H1 (cell line): ENCODE data around the gene HSF4.

Source experiments
- CBX5 ChIP-seq: fragments of 300-800, 300-1000 bp; sonication (generic); IDR thresholded peaks from 2 replicates; pipeline ENCODE4 v1.7.1; 2016; ENCODE audit warnings: antibody characterized with exemption, low read length, low read depth
- CHD2 ChIP-seq: IDR thresholded peaks from 2 replicates; pipeline ENCODE4 v1.6.1; 2012; ENCODE audit warnings: low read length, improper control_type of control experiment
- EZH2 ChIP-seq: fragments of 200-600 bp; sonication (generic); IDR thresholded peaks from 2 replicates; pipeline ENCODE4 v1.7.1; 2012; ENCODE audit warnings: low read depth, mild to moderate bottlenecking, moderate library complexity, low read length, inconsistent platforms; ENCODE audit not compliant: severe bottlenecking
- FOSL1 ChIP-seq: IDR thresholded peaks from 2 replicates; pipeline ENCODE4 v1.6.1; 2011; ENCODE audit warnings: mild to moderate bottlenecking, low read depth, low read length, moderate library complexity; ENCODE audit not compliant: insufficient read depth
- GABPA ChIP-seq: IDR thresholded peaks from 2 replicates; pipeline ENCODE4 v1.6.1; 2011; ENCODE audit warnings: mild to moderate bottlenecking, low read length, moderate library complexity, borderline replicate concordance; ENCODE audit not compliant: insufficient read depth
- PHF8 ChIP-seq: fragments of 200-600 bp; sonication (generic); conservative IDR thresholded peaks from 2 replicates; pipeline ENCODE4 v1.7.1; 2012; ENCODE audit warnings: low read depth, mild to moderate bottlenecking, inconsistent platforms, low read length, moderate library complexity
- POLR2A ChIP-seq, 2 experiments: IDR thresholded peaks; 1 replicate in 1 of 2; 2 replicates in 1 of 2; pipeline ENCODE4 v1.6.1; 2011; ENCODE audit warnings: low read depth in 2 of 2, low read length in 2 of 2, mild to moderate bottlenecking in 2 of 2; ENCODE audit errors: control extremely low read depth in 1 of 2
- SP1 ChIP-seq: IDR thresholded peaks from 2 replicates; pipeline ENCODE4 v1.6.1; 2011; ENCODE audit warnings: low read depth, low read length
- SUZ12 ChIP-seq: fragments of 200-600 bp; sonication (generic); IDR thresholded peaks from 2 replicates; pipeline ENCODE4 v1.6.1; 2012; ENCODE audit warnings: mild to moderate bottlenecking, inconsistent platforms, low read length, moderate library complexity, mixed read lengths
- TAF1 ChIP-seq: IDR thresholded peaks from 2 replicates; pipeline ENCODE4 v1.6.1; 2011; ENCODE audit warnings: mild to moderate bottlenecking, low read depth, low read length
- ZNF274 ChIP-seq: IDR thresholded peaks from 2 replicates; pipeline ENCODE4 v1.7.0; 2012; ENCODE audit warnings: low read length, borderline replicate concordance; ENCODE audit errors: extremely low read depth
- TF ChIP-seq, protein P1 (sequence below): IDR thresholded peaks from 2 replicates; pipeline ENCODE4 v1.6.1; 2012; ENCODE audit warnings: inconsistent platforms

DNA sequence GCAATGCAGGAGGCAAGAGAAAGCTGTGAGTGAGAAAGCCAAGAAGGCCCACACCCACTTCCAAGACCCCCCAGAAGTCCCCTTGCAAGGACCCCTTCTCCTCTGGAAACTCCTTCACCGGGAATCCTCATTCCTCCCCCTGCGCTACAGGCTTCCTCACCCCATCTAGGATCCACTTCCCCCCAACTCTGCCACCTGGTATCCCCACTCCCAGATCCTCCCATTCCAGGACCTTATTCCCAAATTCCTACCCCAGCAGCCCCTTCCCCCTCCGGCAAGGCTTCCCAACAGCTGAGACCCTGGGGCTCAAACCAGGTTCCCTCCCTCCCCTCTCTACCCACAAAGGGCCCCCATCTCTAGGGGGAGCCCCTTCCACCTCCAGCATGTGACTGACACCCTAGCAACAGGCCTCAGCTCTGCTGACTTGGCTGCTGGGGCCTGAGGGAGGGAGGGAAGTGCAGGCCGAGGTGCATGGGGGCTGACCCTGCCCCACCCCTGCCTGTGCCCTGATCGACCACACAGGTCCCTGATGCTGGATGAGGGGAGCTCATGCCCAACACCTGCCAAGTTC is 2.1 kb downstream of the HSF4 start:
- TF ChIP-seq CBX5 (no peak), POLR2A (IDR thresholded peaks at IDR 0.05; ENCODE audit: control extremely low read depth in 1 of 2, low read depth in 2 of 2, low read length in 2 of 2) (no peak), EZH2 (no peak), CHD2 (no peak), SP1 (no peak), TAF1 (no peak), GABPA (no peak), ZNF274 (no peak), SUZ12 (no peak), FOSL1 (no peak), PHF8 (no peak)
- TF ChIP-seq, protein P1, sequence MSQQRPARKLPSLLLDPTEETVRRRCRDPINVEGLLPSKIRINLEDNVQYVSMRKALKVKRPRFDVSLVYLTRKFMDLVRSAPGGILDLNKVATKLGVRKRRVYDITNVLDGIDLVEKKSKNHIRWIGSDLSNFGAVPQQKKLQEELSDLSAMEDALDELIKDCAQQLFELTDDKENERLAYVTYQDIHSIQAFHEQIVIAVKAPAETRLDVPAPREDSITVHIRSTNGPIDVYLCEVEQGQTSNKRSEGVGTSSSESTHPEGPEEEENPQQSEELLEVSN = no peak
